Duodenal mucosa (tissue), 2 donors: ENCODE results near the gene RAB11FIP2.

Experiments
- H3K27ac ChIP-seq: one replicate; pipeline ENCODE4 v1.7.0; 2013; ENCODE audit warnings: low read depth, low read length
- H3K27me3 ChIP-seq, 2 donors: one replicate each; pipeline ENCODE4 v1.7.0; 2013; ENCODE audit warnings: low read length in 2 of 2, control low read depth in 1 of 2; ENCODE audit not compliant: insufficient read depth in 2 of 2, control insufficient read depth in 1 of 2
- H3K36me3 ChIP-seq, 2 donors: one replicate each; pipeline ENCODE4 v1.7.0; 2013; ENCODE audit warnings: low read length in 2 of 2, control low read depth in 1 of 2; ENCODE audit not compliant: insufficient read depth in 2 of 2, control insufficient read depth in 1 of 2
- H3K4me1 ChIP-seq, 2 donors: one replicate each; pipeline ENCODE4 v1.7.0; 2013; ENCODE audit warnings: low read length in 2 of 2, control low read depth in 1 of 2; ENCODE audit not compliant: insufficient read depth in 2 of 2, control insufficient read depth in 1 of 2
- H3K4me3 ChIP-seq, 2 donors: one replicate each; pipeline ENCODE4 v1.7.0; 2013; ENCODE audit warnings: low read length in 2 of 2, low read depth in 1 of 2
- H3K9ac ChIP-seq, 2 donors: one replicate each; pipeline ENCODE4 v1.7.0; 2013; ENCODE audit warnings: low read length in 2 of 2, low read depth in 1 of 2
- H3K9me3 ChIP-seq, 2 donors: one replicate each; pipeline ENCODE4 v1.7.0; 2013; ENCODE audit warnings: low read length in 2 of 2, control low read depth in 1 of 2; ENCODE audit not compliant: control insufficient read depth in 1 of 2

Gene RAB11FIP2

GRCh38 chr10:118017071-118017740 lies 29.5 kb downstream of the RAB11FIP2 start:
- H3K36me3 ChIP-seq: peaks cover 0 to 8% of the 10 kb centered on the region in 2 donors
- H3K9ac ChIP-seq: no peak overlapping the region
- H3K9me3 ChIP-seq: no peaks in the 10 kb centered on the region
- no peak overlapping the region for H3K4me3 ChIP-seq
- no peaks in the 10 kb centered on the region for H3K4me1 ChIP-seq
- H3K27ac ChIP-seq: no peak overlapping the region
- no peaks in the 10 kb centered on the region for H3K27me3 ChIP-seq

DNA sequence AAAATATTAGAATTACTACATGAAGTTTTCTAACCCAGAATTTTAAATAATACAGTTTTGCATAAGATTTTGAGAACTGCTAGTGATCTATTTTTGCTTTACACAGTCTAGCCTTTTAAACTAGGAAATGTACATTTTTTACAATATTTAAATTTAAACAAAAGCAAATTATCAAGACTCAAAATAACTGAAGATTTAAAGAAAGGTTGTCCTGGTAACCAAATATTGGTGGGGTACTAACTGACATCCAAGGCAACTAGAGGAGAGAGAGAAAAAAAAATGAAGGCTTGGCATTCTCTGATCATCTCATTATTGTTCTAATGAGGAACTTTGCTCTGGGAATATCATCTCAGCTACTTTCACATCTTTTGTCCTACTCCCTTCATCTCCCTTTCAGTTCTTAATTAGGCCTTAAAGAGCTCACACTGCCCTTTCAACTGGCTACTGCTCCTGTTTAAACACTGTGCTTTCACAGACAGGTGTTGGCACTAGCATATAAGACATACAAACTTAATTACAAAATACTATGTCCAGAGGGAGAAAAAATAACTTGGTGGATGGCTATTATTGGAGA lies 33.7 kb downstream of the RAB11FIP2 start:
- Histone ChIP-seq H3K4me1 (peaks cover 0 to 6% of the 10 kb centered on the region in 2 donors), H3K4me3 (no peak overlapping the region), H3K36me3 (peaks cover 0 to 7% of the 10 kb centered on the region in 2 donors), H3K27ac (no peak overlapping the region), H3K27me3 (no peaks in the 10 kb centered on the region), H3K9ac (no peak overlapping the region), H3K9me3 (no peaks in the 10 kb centered on the region)

GRCh38 chr10:118007773-118008172 lies 39.0 kb downstream of the RAB11FIP2 start:
- Histone ChIP-seq H3K9ac (no peak overlapping the region), H3K27ac (no peak overlapping the region), H3K4me3 (no peak overlapping the region), H3K27me3 (no peaks in the 10 kb centered on the region), H3K36me3 (peaks cover 4 to 10% of the 10 kb centered on the region in 2 donors), H3K4me1 (peaks cover 0 to 6% of the 10 kb centered on the region in 2 donors), H3K9me3 (no peaks in the 10 kb centered on the region)

DNA sequence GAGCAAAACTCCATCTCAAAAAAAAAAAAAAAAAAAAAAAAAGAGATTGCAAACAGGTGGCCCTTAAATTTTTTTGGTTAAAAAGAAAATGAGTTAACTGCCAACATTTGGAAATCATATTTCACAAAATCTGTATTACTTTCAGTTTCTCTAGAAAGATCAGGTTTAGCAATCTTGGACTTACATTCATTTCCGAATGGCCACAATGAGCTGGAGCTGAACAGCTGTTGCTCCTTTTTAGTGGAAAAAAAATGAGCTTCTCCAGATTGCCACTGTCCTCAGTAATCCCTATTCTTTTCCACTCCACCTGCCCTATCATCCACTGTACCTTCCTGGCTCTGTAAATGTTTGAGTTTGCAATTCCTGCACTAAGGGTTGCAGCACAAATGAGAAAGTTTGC lies 43.6 kb downstream of the RAB11FIP2 start:
- no peak overlapping the region for H3K9ac ChIP-seq
- no peak overlapping the region for H3K4me3 ChIP-seq
- H3K27me3 ChIP-seq: no peaks in the 10 kb centered on the region
- H3K27ac ChIP-seq: no peak overlapping the region
- H3K4me1 ChIP-seq: no peaks in the 10 kb centered on the region
- no peaks in the 10 kb centered on the region for H3K9me3 ChIP-seq
- H3K36me3 ChIP-seq: peaks cover 4 to 10% of the 10 kb centered on the region in 2 donors

- Histone ChIP-seq H3K9ac (no peak overlapping the region), H3K4me3 (no peak overlapping the region), H3K9me3 (no peaks in the 10 kb centered on the region), H3K4me1 (no peaks in the 10 kb centered on the region), H3K36me3 (peaks cover 4 to 10% of the 10 kb centered on the region in 2 donors), H3K27me3 (no peaks in the 10 kb centered on the region), H3K27ac (no peak overlapping the region)
These were observed 44.2 kb downstream of the RAB11FIP2 start for GRCh38 chr10:118002581-118002980.

DNA sequence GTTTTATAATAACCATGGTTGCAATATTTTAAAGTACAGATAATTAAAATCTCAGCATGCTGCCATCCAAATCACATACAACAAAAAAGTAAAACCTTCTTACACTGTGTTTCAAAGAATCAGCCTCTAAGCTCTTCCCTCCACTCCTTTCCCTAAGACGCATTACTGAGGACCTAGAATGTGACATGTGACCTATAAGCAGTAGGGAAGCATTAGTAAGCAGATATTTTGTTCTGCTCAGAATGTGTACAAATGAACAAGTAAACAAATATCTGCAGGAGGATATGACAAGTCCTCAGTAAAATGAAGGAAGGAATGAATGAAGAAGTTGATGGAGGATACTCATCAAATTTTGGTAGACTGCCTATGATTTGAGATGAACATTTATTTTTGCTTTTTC lies 49.1 kb downstream of the RAB11FIP2 start:
- no peaks in the 10 kb centered on the region for H3K27me3 ChIP-seq

DNA sequence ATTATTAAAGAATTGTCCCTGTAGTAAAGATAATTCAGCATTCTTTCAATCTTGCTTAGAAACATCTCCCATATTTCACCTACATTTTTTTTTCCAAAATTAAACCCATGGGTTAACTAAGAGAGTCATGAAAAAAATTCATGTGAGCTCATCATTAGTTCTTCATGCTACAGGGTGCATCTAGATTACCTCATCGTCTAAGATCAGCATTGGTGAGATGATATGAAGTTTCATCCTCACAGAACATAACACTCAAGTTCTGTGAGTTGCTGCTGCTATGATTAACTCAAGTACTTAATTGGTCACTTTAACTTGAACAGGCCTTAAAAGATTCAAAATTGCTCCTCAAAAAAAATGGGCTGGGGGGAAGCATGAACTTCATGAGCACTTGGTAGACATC lies 50.0 kb downstream of the RAB11FIP2 start:
- Histone ChIP-seq H3K27me3 (no peaks in the 10 kb centered on the region), H3K36me3 (no peaks in the 10 kb centered on the region), H3K27ac (no peak overlapping the region), H3K9ac (no peak overlapping the region), H3K4me1 (no peaks in the 10 kb centered on the region), H3K4me3 (no peak overlapping the region), H3K9me3 (no peaks in the 10 kb centered on the region)

More for the DNA sequence above, 49.1 kb downstream of the RAB11FIP2 start:
- H3K4me3 ChIP-seq: no peak overlapping the region
- H3K4me1 ChIP-seq: no peaks in the 10 kb centered on the region
- H3K27ac ChIP-seq: no peak overlapping the region
- no peaks in the 10 kb centered on the region for H3K9me3 ChIP-seq
- no peak overlapping the region for H3K9ac ChIP-seq
- no peaks in the 10 kb centered on the region for H3K36me3 ChIP-seq

DNA sequence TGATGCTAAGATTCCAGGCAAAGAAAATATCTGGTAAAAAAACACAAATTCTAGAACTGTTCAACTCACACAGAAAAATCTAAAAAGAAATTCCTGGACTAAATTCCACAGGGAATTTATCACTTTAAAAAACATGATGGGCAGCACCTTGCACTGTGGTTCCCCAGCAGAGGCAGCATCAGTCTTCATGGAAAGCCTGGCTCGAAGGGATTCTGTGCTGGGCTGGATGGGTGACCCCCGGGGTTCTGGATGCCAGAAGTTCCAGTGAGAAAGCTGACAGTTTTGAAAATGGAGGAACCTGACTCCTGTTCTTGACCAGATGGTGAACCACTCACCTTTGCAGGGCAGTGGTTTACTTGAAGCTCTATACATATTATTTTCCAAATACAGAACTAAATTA lies 52.0 kb downstream of the RAB11FIP2 start:
- H3K36me3 ChIP-seq: no peaks in the 10 kb centered on the region
- no peaks in the 10 kb centered on the region for H3K9me3 ChIP-seq
- H3K4me3 ChIP-seq: no peak overlapping the region
- H3K27ac ChIP-seq: no peak overlapping the region
- H3K9ac ChIP-seq: no peak overlapping the region
- H3K4me1 ChIP-seq: no peaks in the 10 kb centered on the region
- no peaks in the 10 kb centered on the region for H3K27me3 ChIP-seq

- H3K4me1 ChIP-seq: no peaks in the 10 kb centered on the region
- H3K27ac ChIP-seq: no peak overlapping the region
- H3K36me3 ChIP-seq: no peaks in the 10 kb centered on the region
- H3K9ac ChIP-seq: no peak overlapping the region
- no peak overlapping the region for H3K4me3 ChIP-seq
- H3K27me3 ChIP-seq: no peaks in the 10 kb centered on the region
- no peaks in the 10 kb centered on the region for H3K9me3 ChIP-seq
These were observed 53.6 kb downstream of the RAB11FIP2 start for GRCh38 chr10:117993166-117993565.

DNA sequence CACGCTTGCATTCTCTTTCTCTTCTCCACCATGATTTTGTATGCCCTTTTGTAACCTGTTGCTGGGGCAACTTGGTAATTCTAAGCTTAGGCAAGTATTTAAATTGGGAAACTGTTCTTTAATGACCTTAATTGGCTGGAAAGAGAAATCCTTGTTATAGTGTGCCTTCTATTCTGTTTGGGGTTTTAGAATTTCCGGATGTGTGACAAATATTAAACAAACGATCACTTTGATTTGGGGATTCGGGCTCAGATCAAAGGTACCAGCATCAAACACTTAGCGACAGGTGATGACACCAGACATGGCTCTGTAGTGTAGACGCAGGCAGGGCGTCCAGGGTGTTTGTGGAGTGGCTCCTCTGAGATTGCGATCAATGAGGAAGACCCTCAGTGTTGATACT lies 55.0 kb downstream of the RAB11FIP2 start:
- no peaks in the 10 kb centered on the region for H3K9me3 ChIP-seq
- H3K36me3 ChIP-seq: no peaks in the 10 kb centered on the region
- no peaks in the 10 kb centered on the region for H3K4me1 ChIP-seq
- no peak overlapping the region for H3K4me3 ChIP-seq
- H3K27me3 ChIP-seq: no peaks in the 10 kb centered on the region
- H3K27ac ChIP-seq: no peak overlapping the region
- no peak overlapping the region for H3K9ac ChIP-seq
